Stimulated activated CD8-positive, alpha-beta memory T cell treated with anti-CD3 and anti-CD28 coated beads, Interleukin-7, amount 100 ng/mL, for 24 hours (primary cell): ENCODE measurements around the gene LDAH.

Source experiments
- DNase-seq: peaks from one replicate; pipeline ENCODE4 v3.0.0-alpha.2; 2020; ENCODE audit warnings: low read depth

LDAH gene

GRCh38 chr2:20635675-20636584 lies 187.0 kb downstream of the LDAH start:
- DNase-seq, result no peak

DNA sequence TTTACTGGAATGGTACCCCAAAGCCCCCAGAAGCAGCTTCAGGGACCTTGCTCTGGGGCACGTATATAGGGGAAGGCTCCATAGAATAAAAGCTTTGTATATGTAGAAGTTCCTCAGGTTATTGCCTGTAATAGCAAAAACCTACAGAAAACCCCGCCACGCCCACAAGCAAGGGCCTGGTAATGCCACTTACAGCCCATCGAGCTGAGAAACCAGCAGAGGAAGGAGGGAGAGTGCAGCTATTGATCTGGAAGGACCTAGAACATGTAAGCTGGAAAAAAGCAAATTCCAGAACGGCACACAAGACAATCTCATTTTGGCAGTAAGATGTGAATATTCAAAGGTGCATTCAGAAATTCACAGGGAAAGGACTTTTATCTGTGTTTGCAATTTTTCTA lies 187.8 kb downstream of the LDAH start:
- no peak for DNase-seq

- DNase-seq, result no peak
These were observed 188.3 kb downstream of the LDAH start for GRCh38 chr2:20634507-20635112.
